ENCODE data around the gene OOSP3.
"Not testable (repeated sequence)": the region's sequence is repeated elsewhere in the genome, so short reads cannot be mapped to it uniquely, and the experiment has no call there.

The OOSP3 gene

DNA sequence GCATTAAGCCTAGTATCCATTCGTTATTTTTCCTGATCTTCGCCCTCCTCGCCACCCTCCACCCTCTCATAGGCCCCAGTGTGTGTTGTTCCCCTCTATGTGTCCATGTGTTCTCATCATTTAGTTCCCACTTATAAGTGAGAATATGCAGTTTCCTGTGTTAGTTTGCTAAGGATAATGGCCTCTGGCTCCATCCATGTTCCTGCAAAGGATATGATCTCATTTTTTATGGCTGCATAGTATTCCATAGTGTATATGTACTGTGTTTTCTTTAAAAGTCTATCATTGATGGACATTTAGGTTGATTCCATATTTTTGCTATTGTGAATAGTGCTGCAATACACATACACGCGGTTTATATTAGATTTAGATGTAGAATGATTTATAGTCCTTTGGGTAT, 27.2 kb upstream of the OOSP3 start:
- H3K9ac ChIP-seq (ENCODE audit: low read length); H3K27ac ChIP-seq (ENCODE audit: low read depth, low read length); H3K27me3 ChIP-seq (ENCODE audit: control insufficient read depth in 1 of 2, insufficient read depth in 2 of 2, low read length in 2 of 2); H3K36me3 ChIP-seq (ENCODE audit: insufficient read depth, low read length); H3K9me3 ChIP-seq (ENCODE audit: low read length); H3K4me1 ChIP-seq (ENCODE audit: insufficient read depth, low read length); H3K4me3 ChIP-seq (ENCODE audit: low read depth in 1 of 2, low read length in 2 of 2): not testable (repeated sequence)

DNA sequence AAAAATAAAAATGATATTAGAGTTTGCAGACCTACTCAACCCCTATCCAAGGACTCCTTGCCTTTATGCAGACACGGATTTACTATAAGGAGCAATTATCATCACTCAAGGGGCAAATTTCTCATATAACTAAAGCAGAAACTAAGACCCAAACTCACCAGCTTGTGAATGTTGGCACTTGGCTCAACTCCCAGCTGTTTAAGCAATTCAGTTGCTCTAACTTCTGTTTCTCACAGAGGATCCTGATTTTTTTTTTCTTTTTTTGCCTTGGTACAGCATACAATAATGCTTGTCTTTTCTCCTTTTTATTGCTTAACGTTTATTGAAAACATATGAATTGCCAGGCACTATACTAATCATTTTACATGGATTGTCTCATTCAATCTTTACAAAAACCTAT, 23.7 kb upstream of the OOSP3 start:
- no peaks in the 10 kb centered on the region for H3K27me3 ChIP-seq (ENCODE audit: control insufficient read depth in 1 of 2, insufficient read depth in 2 of 2, low read length in 2 of 2)
- H3K4me1 ChIP-seq (ENCODE audit: insufficient read depth, low read length): no peaks in the 10 kb centered on the region
- H3K4me3 ChIP-seq (ENCODE audit: low read depth in 1 of 2, low read length in 2 of 2): no peak overlapping the region
- no peak overlapping the region for H3K9ac ChIP-seq (ENCODE audit: low read length)
- no peaks in the 10 kb centered on the region for H3K36me3 ChIP-seq (ENCODE audit: insufficient read depth, low read length)
- no peaks in the 10 kb centered on the region for H3K9me3 ChIP-seq (ENCODE audit: low read length)
- no peak overlapping the region for H3K27ac ChIP-seq (ENCODE audit: low read depth, low read length)

- Histone ChIP-seq H3K9ac (ENCODE audit: low read length) (no peak overlapping the region), H3K36me3 (ENCODE audit: insufficient read depth, low read length) (no peaks in the 10 kb centered on the region), H3K4me3 (ENCODE audit: low read depth in 1 of 2, low read length in 2 of 2) (no peak overlapping the region), H3K27ac (ENCODE audit: low read depth, low read length) (no peak overlapping the region), H3K4me1 (ENCODE audit: insufficient read depth, low read length) (no peaks in the 10 kb centered on the region), H3K9me3 (ENCODE audit: low read length) (no peaks in the 10 kb centered on the region), H3K27me3 (ENCODE audit: control insufficient read depth in 1 of 2, insufficient read depth in 2 of 2, low read length in 2 of 2) (no peaks in the 10 kb centered on the region)
These were observed 20.8 kb upstream of the OOSP3 start for GRCh38 chr11:59857439-59858434.

GRCh38 chr11:59859673-59860072, 18.9 kb upstream of the OOSP3 start:
- Histone ChIP-seq H3K36me3 (ENCODE audit: insufficient read depth, low read length) (no peaks in the 10 kb centered on the region), H3K4me1 (ENCODE audit: insufficient read depth, low read length) (no peaks in the 10 kb centered on the region), H3K4me3 (ENCODE audit: low read depth in 1 of 2, low read length in 2 of 2) (no peak overlapping the region), H3K27me3 (ENCODE audit: control insufficient read depth in 1 of 2, insufficient read depth in 2 of 2, low read length in 2 of 2) (no peaks in the 10 kb centered on the region), H3K9ac (ENCODE audit: low read length) (no peak overlapping the region), H3K9me3 (ENCODE audit: low read length) (no peaks in the 10 kb centered on the region), H3K27ac (ENCODE audit: low read depth, low read length) (no peak overlapping the region)

- Histone ChIP-seq H3K4me1 (ENCODE audit: insufficient read depth, low read length) (no peaks in the 10 kb centered on the region), H3K27ac (ENCODE audit: low read depth, low read length) (no peak overlapping the region), H3K9ac (ENCODE audit: low read length) (no peak overlapping the region), H3K4me3 (ENCODE audit: low read depth in 1 of 2, low read length in 2 of 2) (no peak overlapping the region), H3K27me3 (ENCODE audit: control insufficient read depth in 1 of 2, insufficient read depth in 2 of 2, low read length in 2 of 2) (no peaks in the 10 kb centered on the region), H3K36me3 (ENCODE audit: insufficient read depth, low read length) (no peaks in the 10 kb centered on the region), H3K9me3 (ENCODE audit: low read length) (no peaks in the 10 kb centered on the region)
These were observed 16.3 kb upstream of the OOSP3 start for GRCh38 chr11:59862252-59862651.

DNA sequence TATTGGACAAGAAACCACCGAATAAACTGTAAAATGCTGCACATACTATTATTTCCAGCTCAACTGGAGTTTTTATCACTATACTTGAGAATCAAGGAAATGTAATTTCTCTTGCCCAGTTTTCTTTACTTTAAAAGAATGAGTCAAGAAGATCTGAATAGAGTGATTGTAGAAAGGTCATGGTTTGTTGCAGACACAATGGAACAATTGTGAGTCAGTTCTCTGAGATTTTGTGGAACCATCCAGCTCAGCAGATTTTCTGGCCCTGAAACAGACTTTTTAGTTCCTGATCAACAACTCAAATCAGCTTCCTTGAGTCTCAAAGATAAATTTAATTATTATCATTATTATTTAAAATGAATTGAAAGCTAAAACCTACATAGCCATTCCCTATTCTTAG, 13.6 kb upstream of the OOSP3 start:
- H3K4me1 ChIP-seq (ENCODE audit: insufficient read depth, low read length): no peaks in the 10 kb centered on the region
- no peak overlapping the region for H3K27ac ChIP-seq (ENCODE audit: low read depth, low read length)
- H3K9ac ChIP-seq (ENCODE audit: low read length): no peak overlapping the region
- H3K36me3 ChIP-seq (ENCODE audit: insufficient read depth, low read length): no peaks in the 10 kb centered on the region
- no peak overlapping the region for H3K4me3 ChIP-seq (ENCODE audit: low read depth in 1 of 2, low read length in 2 of 2)
- no peaks in the 10 kb centered on the region for H3K27me3 ChIP-seq (ENCODE audit: control insufficient read depth in 1 of 2, insufficient read depth in 2 of 2, low read length in 2 of 2)
- no peaks in the 10 kb centered on the region for H3K9me3 ChIP-seq (ENCODE audit: low read length)

- H3K36me3 ChIP-seq (ENCODE audit: insufficient read depth, low read length): no peaks in the 10 kb centered on the region
- no peaks in the 10 kb centered on the region for H3K27me3 ChIP-seq (ENCODE audit: control insufficient read depth in 1 of 2, insufficient read depth in 2 of 2, low read length in 2 of 2)
- no peaks in the 10 kb centered on the region for H3K9me3 ChIP-seq (ENCODE audit: low read length)
- no peak within 1 kb of the TSS for H3K4me3 ChIP-seq (ENCODE audit: low read depth in 1 of 2, low read length in 2 of 2)
- H3K27ac ChIP-seq (ENCODE audit: low read depth, low read length): no peak within 1 kb of the TSS
- no peaks in the 10 kb centered on the region for H3K4me1 ChIP-seq (ENCODE audit: insufficient read depth, low read length)
- no peak within 1 kb of the TSS for H3K9ac ChIP-seq (ENCODE audit: low read length)
These were observed 12.2 kb upstream of the OOSP3 start, which contains the start of gene TCN1 for GRCh38 chr11:59866397-59866796. Gene TCN1, minus strand, starts transcription at chr11:59866487. Its CDS starts 17 bp downstream, at chr11:59866470.

DNA sequence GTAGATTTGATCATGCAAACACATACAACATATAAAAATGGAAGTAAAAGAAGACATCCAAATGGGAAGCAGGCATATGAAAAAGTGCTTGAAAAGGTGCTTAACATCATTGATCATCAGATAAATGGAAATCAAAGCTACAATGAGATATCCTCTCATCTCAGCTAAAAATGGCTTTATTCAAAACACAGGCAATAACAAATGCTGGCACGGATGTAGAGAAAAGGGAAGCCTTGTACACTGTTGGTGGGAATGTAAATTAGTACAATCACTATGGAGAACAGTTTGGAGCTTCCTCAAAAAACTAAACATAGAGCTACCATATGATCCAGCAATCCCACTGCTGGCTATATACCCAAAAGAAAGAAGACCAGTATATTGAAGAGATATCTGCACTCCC, 11.7 kb upstream of the OOSP3 start:
- H3K9me3 ChIP-seq (ENCODE audit: low read length): no peaks in the 10 kb centered on the region
- H3K27me3 ChIP-seq (ENCODE audit: control insufficient read depth in 1 of 2, insufficient read depth in 2 of 2, low read length in 2 of 2): no peaks in the 10 kb centered on the region

DNA sequence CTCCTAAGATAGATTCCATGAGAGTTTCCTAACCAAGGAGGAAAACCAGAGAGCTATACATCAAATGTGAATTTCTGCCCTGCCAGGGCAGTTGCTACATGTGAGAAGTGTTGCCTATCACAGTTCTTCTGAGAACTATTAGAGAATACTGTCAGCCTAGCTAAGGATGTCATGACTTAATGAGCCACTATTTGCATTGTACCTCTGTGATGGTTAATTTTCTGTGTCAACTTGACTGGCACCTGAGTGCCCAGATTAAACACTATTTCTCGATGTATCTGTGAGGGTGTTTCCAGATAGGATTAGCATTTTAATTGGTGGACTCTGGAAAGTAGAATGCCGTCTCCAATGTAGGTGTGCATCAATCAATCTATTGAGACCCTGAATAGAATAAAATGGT, 10.6 kb upstream of the OOSP3 start:
- no peak overlapping the region for H3K27ac ChIP-seq (ENCODE audit: low read depth, low read length)
- H3K4me1 ChIP-seq (ENCODE audit: insufficient read depth, low read length): no peaks in the 10 kb centered on the region
- H3K9me3 ChIP-seq (ENCODE audit: low read length): no peaks in the 10 kb centered on the region
- H3K9ac ChIP-seq (ENCODE audit: low read length): no peak overlapping the region
- no peaks in the 10 kb centered on the region for H3K27me3 ChIP-seq (ENCODE audit: control insufficient read depth in 1 of 2, insufficient read depth in 2 of 2, low read length in 2 of 2)
- no peak overlapping the region for H3K4me3 ChIP-seq (ENCODE audit: low read depth in 1 of 2, low read length in 2 of 2)
- no peaks in the 10 kb centered on the region for H3K36me3 ChIP-seq (ENCODE audit: insufficient read depth, low read length)

More for the DNA sequence above, 11.7 kb upstream of the OOSP3 start:
- Histone ChIP-seq H3K36me3 (ENCODE audit: insufficient read depth, low read length) (no peaks in the 10 kb centered on the region), H3K27ac (ENCODE audit: low read depth, low read length) (no peak overlapping the region), H3K4me3 (ENCODE audit: low read depth in 1 of 2, low read length in 2 of 2) (no peak overlapping the region), H3K4me1 (ENCODE audit: insufficient read depth, low read length) (no peaks in the 10 kb centered on the region), H3K9ac (ENCODE audit: low read length) (no peak overlapping the region)

GRCh38 chr11:59872076-59872475, 6.5 kb upstream of the OOSP3 start:
- Histone ChIP-seq H3K36me3 (ENCODE audit: insufficient read depth, low read length) (no peaks in the 10 kb centered on the region), H3K9ac (ENCODE audit: low read length) (no peak overlapping the region), H3K27ac (ENCODE audit: low read depth, low read length) (no peak overlapping the region), H3K9me3 (ENCODE audit: low read length) (no peaks in the 10 kb centered on the region), H3K4me1 (ENCODE audit: insufficient read depth, low read length) (no peaks in the 10 kb centered on the region), H3K4me3 (ENCODE audit: low read depth in 1 of 2, low read length in 2 of 2) (no peak overlapping the region), H3K27me3 (ENCODE audit: control insufficient read depth in 1 of 2, insufficient read depth in 2 of 2, low read length in 2 of 2) (no peaks in the 10 kb centered on the region)

DNA sequence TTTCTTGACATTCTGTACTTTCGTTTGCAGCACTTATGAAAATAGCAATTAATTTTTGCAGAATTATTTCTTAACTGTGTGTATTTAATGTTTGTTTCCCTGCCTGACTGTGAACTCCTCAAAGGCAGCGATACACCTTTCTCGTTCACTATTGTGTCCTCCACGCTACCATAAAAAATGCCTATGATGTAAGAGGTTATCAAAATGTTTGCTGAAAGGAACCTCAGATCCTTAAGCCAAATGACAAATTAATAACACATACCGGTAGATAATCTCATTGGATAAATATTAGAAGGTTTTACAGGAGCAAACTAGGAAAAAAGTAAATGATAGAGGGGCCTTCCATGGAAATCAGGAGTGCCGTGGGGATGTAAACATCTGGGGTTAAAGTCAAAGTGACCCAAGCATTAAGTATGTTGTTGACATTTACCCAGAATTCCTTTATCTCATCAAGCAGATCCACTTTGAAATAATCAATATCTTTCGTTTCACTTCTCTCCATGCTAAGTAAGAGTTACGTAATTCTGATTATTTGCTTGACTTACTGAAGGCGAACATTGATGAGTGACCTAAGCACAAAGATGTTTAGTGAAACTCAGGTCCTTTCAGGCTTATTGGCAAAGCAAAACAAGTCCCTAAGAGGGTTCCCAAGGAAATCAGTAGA, 2.6 kb upstream of the OOSP3 start:
- Histone ChIP-seq H3K9me3 (ENCODE audit: low read length) (no peaks in the 10 kb centered on the region), H3K27ac (ENCODE audit: low read depth, low read length) (no peak overlapping the region), H3K4me1 (ENCODE audit: insufficient read depth, low read length) (no peaks in the 10 kb centered on the region), H3K4me3 (ENCODE audit: low read depth in 1 of 2, low read length in 2 of 2) (no peak overlapping the region), H3K36me3 (ENCODE audit: insufficient read depth, low read length) (no peaks in the 10 kb centered on the region), H3K27me3 (ENCODE audit: control insufficient read depth in 1 of 2, insufficient read depth in 2 of 2, low read length in 2 of 2) (no peaks in the 10 kb centered on the region), H3K9ac (ENCODE audit: low read length) (no peak overlapping the region)

Measured in muscle layer of colon (tissue), 2 donors.